ENCODE measurements around the gene FBXO7. TPM values are rescaled to one million over a fixed set of nuclear protein-coding genes. Genes with fewer than 3 reads are reported as not detected.
A peak's percentile ranks its signal among the peaks of the same experiment; 100 is the strongest.

FBXO7 gene
- total RNA-seq, 6 donors from 2014 or later: 69.9 to 115 (median 85.4) TPM

DNA sequence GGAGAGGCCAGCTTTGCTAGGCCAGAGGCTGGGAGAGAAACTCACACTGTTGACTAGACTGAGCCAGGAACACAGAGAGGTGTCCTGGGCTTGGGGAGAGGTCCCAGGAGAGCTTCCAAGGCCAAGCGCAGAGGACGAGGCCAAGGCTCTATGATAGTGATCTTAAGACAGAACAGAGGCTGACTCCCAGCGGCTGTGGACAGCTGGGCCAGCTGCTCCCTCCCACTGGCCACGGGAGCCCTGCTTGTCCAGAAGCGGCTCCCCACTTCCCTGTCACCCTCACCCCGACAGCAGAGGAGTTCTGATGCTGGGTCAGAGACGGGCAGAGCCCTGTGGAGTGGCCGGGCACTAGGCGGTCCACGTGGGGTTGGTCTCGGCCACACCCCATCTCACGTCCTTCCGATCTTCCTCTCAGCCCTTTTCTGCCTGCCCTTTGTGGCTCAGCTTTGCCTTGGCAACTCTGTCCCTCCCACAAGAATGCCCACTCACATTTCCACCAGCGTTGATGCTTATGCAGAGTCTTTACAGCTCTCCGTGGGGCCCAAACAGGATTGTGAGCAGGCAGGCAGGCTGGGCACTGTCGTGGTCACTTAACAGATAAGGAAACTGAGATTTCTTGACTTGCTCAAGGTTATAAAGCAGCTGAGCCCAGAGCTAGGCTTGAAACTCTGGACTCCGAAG is 68.2 kb downstream of the FBXO7 start:
- peak in 1 of 4 donors; percentile 10 for TF ChIP-seq EP300 (IDR thresholded peaks at IDR 0.05)
- TF ChIP-seq, protein P1, sequence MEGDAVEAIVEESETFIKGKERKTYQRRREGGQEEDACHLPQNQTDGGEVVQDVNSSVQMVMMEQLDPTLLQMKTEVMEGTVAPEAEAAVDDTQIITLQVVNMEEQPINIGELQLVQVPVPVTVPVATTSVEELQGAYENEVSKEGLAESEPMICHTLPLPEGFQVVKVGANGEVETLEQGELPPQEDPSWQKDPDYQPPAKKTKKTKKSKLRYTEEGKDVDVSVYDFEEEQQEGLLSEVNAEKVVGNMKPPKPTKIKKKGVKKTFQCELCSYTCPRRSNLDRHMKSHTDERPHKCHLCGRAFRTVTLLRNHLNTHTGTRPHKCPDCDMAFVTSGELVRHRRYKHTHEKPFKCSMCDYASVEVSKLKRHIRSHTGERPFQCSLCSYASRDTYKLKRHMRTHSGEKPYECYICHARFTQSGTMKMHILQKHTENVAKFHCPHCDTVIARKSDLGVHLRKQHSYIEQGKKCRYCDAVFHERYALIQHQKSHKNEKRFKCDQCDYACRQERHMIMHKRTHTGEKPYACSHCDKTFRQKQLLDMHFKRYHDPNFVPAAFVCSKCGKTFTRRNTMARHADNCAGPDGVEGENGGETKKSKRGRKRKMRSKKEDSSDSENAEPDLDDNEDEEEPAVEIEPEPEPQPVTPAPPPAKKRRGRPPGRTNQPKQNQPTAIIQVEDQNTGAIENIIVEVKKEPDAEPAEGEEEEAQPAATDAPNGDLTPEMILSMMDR (IDR thresholded peaks at IDR 0.05): no peak
- TF ChIP-seq POLR2AphosphoS5 (IDR thresholded peaks at IDR 0.05): peak in 1 of 2 donors; percentile 54
- no peak for TF ChIP-seq POLR2A (IDR thresholded peaks at IDR 0.05)
- Histone ChIP-seq H3K4me1 (peaks cover 33 to 46% (median 41%) of the 10 kb centered on the region in 4 donors), H3K27ac (peak overlapping the region; percentile 74 to 89 (median 83)), H3K4me3 (no peak overlapping the region), H3K9me3 (no peaks in the 10 kb centered on the region), H3K27me3 (no peaks in the 10 kb centered on the region), H3K36me3 (no peaks in the 10 kb centered on the region)
- ATAC-seq (ENCODE audit: low FRiP score in 2 of 2): peak; percentile 13 to 57
- DNase-seq: peak in 1 of 2 donors; percentile 73
- WGBS, 2 donors: 66 to 68% methylated on average over 12 to 17 of the region's 17 CpGs

DNA sequence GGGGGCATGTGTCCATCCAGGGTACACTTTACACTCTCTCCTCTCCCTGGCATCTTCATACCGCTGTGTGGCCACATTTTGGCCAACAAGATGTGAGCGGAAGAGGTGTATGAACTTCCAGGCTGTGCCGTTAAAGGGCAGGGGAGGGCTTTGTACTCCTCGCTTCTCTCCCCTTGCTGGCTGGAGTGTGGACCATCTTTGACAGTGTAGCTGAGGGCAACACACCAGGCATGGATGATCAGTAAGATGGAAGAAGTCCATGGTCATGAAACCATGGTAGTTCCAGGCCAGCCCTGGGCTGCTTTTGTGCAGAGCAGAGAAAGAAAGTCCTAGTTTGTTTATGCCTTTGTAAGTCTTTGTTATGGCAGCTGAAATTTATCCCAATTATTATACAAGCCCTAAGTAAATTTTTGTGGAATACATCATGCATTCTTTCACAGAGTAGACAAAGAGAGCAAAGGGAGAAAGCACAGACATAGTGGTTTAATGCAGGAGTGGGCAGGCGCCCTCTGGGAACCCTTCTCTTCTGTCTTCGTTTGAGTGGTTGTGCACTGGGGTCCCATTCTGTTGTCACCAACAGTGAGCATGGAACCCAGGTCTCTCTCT is 70.4 kb downstream of the FBXO7 start:
- H3K27ac ChIP-seq: peak overlapping the region; percentile 27 to 89 (median 80)

DNA sequence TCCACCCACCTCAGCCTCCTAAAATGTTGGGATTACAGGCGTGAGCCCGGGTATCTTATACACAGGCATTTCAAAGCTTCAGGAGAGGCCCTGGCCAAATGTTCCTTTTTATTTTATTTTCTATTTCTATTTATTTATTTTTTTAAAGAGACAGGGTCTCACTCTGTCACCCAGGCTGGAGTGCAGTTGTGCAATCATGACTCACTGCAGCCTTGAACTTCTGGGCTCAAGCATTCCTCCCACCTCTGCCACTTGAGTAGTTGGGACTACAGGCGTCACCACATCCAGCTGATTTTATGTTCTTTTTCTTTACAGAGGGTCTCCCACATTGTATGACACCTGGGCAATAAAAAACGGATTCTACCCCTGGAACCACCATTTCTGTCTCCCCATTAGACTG is 71.2 kb downstream of the FBXO7 start:
- DNase-seq: no peak
- Histone ChIP-seq H3K4me1 (peaks cover 26 to 33% (median 31%) of the 10 kb centered on the region in 4 donors), H3K36me3 (no peaks in the 10 kb centered on the region), H3K27ac (peak overlapping the region; percentile 69 to 89 (median 80)), H3K27me3 (no peaks in the 10 kb centered on the region), H3K4me3 (no peak overlapping the region), H3K9me3 (no peaks in the 10 kb centered on the region)
- no peak for ATAC-seq (ENCODE audit: low FRiP score in 2 of 2)
- TF ChIP-seq POLR2AphosphoS5 (IDR thresholded peaks at IDR 0.05): peak in 1 of 2 donors; percentile 16
- TF ChIP-seq EP300 (IDR thresholded peaks at IDR 0.05): no peak
- WGBS, 2 donors: 71 to 74% methylated on average over 4 of the region's 4 CpGs

More for the DNA sequence above, 70.4 kb downstream of the FBXO7 start:
- H3K4me3 ChIP-seq: no peak overlapping the region
- WGBS, 2 donors: 93 to 97% methylated on average over 6 of the region's 6 CpGs
- no peaks in the 10 kb centered on the region for H3K27me3 ChIP-seq
- H3K9me3 ChIP-seq: no peaks in the 10 kb centered on the region
- DNase-seq: no peak
- no peaks in the 10 kb centered on the region for H3K36me3 ChIP-seq
- ATAC-seq (ENCODE audit: low FRiP score in 2 of 2): no peak
- TF ChIP-seq POLR2A (IDR thresholded peaks at IDR 0.05): no peak
- TF ChIP-seq, protein P1 (IDR thresholded peaks at IDR 0.05): no peak
- TF ChIP-seq POLR2AphosphoS5 (IDR thresholded peaks at IDR 0.05): no peak
- TF ChIP-seq EP300 (IDR thresholded peaks at IDR 0.05): no peak
- peaks cover 31 to 39% (median 33%) of the 10 kb centered on the region in 4 donors for H3K4me1 ChIP-seq

DNA sequence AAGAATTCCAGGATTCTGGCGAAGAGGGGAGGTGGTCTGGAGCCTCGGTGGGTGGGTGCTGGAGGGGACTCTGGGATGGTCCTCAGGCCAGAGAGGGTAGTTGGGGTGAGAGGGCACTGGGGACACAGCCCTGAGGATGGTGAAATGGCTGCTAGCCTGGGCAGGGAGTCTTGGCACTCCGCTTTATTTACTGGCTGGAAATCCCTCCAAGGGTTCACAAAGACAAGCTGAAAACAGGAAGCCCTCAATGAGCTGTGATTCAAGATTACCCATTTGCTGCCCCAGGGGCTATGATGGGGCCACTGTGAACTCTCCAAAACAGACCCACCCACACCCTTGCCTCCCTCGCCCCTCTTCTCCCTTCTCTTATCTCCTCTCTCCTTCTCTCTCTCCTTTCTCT is 71.9 kb downstream of the FBXO7 start:
- DNase-seq (no peak), ATAC-seq (ENCODE audit: low FRiP score in 2 of 2) (peak; percentile 39 to 58)
- Histone ChIP-seq H3K27me3 (no peaks in the 10 kb centered on the region), H3K27ac (peak overlapping the region; percentile 64 to 89 (median 72)), H3K4me3 (no peak overlapping the region), H3K36me3 (no peaks in the 10 kb centered on the region), H3K9me3 (no peaks in the 10 kb centered on the region), H3K4me1 (peaks cover 26 to 32% (median 30%) of the 10 kb centered on the region in 4 donors)
- 31 to 46% methylated on average over 4 of the region's 4 CpGs for WGBS, 2 donors
- peak in 1 of 4 donors; percentile 18 for TF ChIP-seq EP300 (IDR thresholded peaks at IDR 0.05)
- TF ChIP-seq POLR2AphosphoS5 (IDR thresholded peaks at IDR 0.05): peak in 1 of 2 donors; percentile 12
- TF ChIP-seq, protein P1 (IDR thresholded peaks at IDR 0.05): no peak

DNA sequence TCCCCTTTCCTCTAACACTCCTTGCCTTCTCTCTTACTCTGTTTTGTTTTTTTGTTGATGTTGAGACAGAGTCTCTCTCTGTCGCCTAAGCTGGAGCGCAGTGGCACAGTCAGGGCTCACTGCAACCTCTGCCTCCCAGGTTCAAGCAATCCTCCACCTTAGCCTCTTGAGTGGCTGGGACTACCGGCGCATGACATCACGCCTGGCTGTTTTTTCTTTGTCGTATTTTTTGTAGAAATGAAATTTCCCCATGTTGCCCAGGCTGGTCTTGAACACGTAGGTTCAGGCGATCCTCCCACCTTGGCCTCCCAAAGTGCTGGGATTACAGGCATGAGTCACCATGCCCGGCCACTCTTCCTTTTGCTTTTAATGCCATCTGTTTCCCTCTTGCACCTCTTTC is 72.3 kb downstream of the FBXO7 start:
- Histone ChIP-seq H3K9me3 (no peaks in the 10 kb centered on the region), H3K36me3 (no peaks in the 10 kb centered on the region), H3K4me3 (no peak overlapping the region), H3K4me1 (peaks cover 26 to 31% (median 29%) of the 10 kb centered on the region in 4 donors), H3K27me3 (no peaks in the 10 kb centered on the region), H3K27ac (peak overlapping the region; percentile 64 to 89 (median 72))
- DNase-seq (no peak), ATAC-seq (ENCODE audit: low FRiP score in 2 of 2) (no peak)
- whole genome bisulfite sequencing, 2 donors: 65 to 81% methylated on average over 8 to 9 of the region's 9 CpGs
- TF ChIP-seq EP300 (IDR thresholded peaks at IDR 0.05) (no peak), POLR2A (IDR thresholded peaks at IDR 0.05) (no peak), POLR2AphosphoS5 (IDR thresholded peaks at IDR 0.05) (no peak)
- TF ChIP-seq, protein P1 (IDR thresholded peaks at IDR 0.05): no peak

All from upper lobe of left lung (tissue), 6 donors.